T-helper 1 cell treated with Interleukin-12 subunit alpha and Interleukin-12 subunit beta and Interleukin-4 antibody, amounts not matched to agents 30 ng/mL and 1 ng/mL, for 36 hours (primary cell): ENCODE measurements around the gene FGD6. TPM values are rescaled to one million over a fixed set of nuclear protein-coding genes. Genes with fewer than 3 reads are reported as not detected.

Experiments
- intact Hi-C: fragments of 100-400 bp; cut with micrococcal nuclease; formaldehyde crosslinking; loops from one replicate; pipeline ENCODE4 v1.15.1; 2024
- total RNA-seq: library from RNA; stranded (reverse); gene quantifications from 2 replicates; pipeline ENCODE4 v1.2.3, GENCODE V29; 2022

The FGD6 gene
- total RNA-seq, 1 donor from 2014 or later, result 1.0 TPM

- intact Hi-C loops, result no loop called here
Measured at GRCh38 chr12:95037906-95038305, 179.4 kb downstream of the FGD6 start.

DNA sequence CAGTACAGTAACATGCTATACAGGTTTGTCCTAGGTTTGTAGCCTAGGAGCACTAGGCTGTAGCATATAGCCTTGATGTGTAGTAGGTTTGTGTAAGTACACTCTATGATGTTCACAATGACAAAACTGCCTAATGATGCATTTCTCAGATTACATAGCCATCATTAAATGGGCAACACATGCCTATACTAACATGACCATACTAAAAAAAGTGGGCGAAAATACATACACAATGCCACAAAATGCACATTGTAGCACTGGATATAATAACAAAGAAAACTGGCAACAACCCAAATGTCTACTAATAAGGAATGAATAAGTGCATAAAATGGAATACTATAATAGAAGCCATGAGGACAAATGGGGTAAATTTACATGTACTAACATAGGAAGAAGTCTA, 182.5 kb downstream of the FGD6 start:
- intact Hi-C loops, result loop anchor here (2.0 kb wide), 1 partner anchor 32 kb away; the partner anchor contains the start of gene NDUFA12

Other genes with a start within 250 kb of the FGD6 start
- gene NDUFA12, start 213.8 kb downstream of the FGD6 start, total RNA-seq, result 112 and 130 TPM in 2 replicates
- 27.7 and 31.5 TPM in 2 replicates for gene NR2C1, start 143.8 kb downstream of the FGD6 start, total RNA-seq
- gene VEZT, start 340 bp upstream of the FGD6 start, total RNA-seq, result 42.5 and 46.8 TPM in 2 replicates